Dedifferentiated amniotic fluid mesenchymal stem cell (primary cell): ENCODE results near the gene STAT5A.

Experiments
- DNase-seq: peaks from one replicate; pipeline ENCODE4 v3.0.0-alpha.2; 2016; ENCODE audit errors: extremely low spot score

STAT5A gene

DNA sequence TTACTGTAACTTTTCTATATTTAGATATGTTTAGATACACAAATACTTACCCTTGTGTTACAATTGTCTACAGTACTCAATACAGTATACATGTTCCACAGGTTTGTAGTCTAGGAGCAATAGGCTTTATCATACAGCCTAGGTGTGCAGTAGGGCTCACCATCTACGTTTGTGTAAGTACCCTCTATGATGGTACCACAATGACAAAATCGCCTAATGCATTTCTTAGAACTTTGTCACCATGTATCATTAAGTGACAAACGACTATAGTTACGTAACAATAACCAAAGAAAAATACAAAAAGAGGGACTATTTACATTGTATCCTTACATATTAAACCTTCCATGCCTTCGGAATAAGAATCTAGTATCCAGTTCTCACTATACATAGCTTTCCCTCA is 20.1 kb upstream of the STAT5A start:
- DNase-seq = no peak

DNA sequence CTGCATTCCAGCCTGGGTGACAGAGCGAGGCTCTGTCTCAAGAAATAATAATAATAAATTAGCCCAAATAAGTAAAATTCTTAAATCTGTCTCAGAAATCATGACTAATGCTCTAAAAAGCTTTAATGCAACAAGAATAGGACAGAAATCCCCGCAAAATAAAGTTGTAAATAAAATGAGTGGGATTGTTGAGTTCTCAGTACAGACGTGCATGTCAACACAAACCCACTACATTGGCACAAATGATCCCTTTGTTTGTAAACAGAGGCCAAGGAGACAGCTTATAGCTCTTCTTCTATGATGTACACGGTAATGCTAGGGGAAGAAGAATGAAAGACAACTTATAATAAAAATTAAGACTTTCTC is 18.1 kb upstream of the STAT5A start:
- no peak for DNase-seq

DNA sequence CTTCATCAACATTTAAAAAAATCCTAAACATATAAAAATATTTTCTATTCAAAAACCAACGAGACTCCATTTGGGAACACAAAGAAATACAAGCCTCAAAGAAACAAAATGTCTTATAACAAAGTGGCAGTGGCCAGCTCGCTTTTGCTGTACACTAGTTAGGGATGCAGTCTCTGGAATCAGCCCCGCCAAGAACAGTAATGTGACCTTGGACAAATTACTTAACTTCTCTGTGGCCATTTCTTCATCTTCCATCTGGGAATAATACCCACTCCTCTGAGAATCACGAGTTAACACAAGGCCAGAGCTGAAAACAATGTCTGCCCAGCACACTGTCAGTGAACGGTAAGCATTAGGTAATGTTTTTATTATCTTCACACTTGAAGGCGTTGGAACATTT is 17.7 kb upstream of the STAT5A start:
- no peak for DNase-seq

DNA sequence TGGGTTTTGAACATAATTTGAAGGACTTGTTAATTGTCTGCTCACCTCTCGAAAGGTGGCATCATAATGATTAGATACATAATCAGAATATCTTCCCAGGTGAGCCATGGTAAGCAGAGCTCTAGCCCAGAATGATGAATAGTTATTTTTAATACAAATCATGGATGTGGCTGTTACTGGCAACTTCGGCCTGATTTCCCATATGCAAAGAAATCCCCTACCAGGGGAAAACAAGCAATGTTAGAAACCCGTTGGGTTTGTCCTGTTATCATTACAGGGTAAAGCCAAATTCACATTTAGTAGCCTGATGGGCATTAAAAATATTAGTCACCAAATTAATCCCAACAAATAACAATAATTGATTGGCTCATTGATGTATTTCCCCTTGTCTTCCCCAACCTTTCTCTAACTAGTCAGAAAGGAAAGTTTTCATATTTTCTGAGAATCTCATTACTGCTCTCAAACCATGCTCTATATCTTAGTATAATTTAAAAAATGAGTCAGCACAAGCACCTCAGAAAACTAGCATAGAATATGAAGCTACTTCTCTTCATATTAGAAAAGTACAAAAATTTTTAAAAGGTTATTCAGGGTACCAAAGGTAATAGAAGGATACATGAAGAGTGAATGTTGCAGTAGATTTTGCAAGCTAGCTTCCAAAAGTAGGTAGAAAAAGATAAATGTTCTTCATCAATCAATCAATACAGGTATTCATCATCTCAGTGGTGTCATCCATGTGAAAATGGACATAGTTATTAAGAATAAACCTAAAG is 17.1 kb upstream of the STAT5A start:
- DNase-seq = no peak

DNA sequence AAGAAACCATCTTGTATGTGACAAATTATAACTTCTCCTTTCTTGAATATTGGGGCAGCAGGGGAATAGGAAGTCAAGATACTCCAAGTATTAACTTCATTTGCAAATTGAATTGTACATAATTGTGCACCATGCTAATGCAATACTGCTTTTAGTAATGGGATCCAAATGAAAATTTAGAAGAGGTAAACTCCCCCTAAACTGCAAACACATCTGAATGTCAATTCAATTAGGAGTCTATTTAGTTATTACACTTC is 16.6 kb upstream of the STAT5A start:
- no peak for DNase-seq

DNA sequence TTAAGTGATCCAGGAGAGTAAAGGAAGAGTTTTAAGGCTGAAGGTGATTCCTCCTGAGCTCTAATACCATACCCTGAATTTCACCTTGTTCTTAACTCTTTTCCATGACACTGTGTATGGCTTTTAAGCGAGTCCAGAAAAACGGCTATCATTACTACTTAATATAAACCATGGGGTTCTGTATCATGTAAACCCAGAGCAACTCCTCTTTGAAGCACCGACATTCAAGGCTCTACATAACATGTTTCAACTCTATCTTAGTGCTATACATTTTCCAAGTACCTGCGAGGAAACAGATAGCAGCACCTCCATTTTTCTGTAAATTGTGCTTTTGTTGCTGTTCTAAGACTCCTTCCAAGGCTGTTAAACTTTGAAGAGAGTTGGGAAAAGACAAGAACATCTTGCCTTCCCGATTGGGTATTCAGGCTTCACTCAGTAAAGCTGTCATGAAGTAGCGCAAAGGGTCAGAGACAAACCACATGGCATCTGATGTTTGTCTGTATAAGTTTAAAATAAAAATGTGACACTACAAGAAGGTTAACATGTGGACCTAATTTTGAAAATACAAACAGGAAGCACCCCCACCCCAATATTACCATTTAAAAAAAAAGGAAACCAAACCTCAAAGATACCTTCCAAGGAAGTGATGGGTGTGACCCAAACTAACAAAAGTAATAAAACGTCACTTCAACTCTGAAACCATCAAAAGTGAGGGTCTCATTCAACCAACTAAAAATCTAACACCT is 16.0 kb upstream of the STAT5A start:
- no peak for DNase-seq

DNA sequence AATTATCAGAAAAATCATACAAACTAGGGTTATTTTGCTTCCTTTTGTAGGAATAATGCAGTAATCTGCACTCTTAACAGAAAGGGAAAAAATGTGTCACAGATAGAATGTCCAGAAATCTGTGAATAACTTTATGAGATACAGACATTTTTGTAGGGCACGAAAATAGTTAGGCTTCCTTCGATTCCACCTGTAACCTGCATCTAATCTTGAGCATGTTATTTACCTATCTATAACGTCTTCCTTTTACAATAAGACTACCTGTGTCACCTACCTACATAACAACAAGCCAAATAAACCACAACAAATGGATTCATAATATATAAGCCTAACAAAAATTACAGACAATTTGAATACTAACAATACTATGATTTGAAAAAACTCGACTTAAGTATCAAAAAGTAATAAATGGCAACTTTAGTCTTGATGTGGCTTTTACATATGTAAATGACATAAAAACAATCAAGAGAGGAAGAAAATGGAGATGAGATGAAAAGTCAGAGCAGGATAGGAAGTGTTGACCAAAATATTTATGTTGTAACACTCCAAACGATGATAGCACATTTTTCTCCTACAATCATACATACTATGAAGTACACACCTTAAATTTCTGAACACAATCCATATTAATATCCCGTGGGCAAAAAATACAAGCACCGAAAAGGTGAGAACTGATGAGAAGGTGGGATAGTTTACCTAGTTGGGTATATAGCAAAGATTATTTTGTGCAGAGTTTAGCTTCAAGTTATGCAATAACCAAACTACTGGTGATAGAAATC is 14.6 kb upstream of the STAT5A start:
- DNase-seq = no peak

DNA sequence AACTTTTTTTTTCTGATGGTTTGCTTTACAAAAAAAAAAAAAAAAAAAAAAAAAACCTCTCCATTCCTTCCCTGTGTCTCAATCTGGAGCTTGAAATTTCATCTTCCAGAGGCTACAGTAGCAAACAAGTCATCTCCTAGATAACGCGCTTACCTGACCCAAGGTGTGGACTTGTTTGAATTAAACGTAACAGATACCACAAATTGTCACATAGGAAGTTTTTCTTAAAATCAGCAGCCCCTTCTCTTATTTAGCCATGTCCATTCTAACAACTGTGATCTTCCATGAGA is 14.1 kb upstream of the STAT5A start:
- no peak for DNase-seq

DNA sequence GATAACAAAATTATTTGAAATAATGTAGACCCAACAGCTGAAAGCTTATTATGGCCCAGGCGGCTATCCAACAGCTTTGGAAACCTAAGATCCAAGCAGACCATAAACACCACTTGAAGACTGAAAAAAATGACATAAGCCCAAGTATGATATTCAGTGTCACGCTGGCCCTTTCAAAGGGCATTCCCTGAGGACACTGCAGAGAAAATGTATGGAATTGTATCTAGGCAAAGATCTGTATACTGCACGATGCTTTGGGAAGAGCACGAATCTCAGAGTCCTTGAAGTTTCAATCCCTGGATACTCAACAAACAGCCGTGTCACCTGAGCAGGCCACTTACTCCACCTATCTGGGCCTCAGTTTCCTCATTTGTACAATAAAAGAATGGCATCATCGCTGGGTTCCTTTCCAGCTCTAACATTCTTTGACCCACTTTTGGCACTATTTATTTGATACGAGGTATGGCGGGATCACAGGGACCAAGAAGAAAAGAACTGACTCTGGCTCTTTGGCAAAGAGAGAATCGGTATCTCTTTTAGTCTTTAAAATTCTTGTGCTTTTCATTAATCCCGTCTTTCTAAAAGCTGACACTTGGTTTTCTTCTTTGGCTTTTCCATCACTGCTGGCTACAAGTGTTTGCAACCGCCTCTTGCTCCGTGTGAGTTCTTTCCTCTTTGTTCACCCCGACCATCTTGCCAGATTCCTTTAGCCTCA is 13.3 kb upstream of the STAT5A start:
- DNase-seq = no peak

DNA sequence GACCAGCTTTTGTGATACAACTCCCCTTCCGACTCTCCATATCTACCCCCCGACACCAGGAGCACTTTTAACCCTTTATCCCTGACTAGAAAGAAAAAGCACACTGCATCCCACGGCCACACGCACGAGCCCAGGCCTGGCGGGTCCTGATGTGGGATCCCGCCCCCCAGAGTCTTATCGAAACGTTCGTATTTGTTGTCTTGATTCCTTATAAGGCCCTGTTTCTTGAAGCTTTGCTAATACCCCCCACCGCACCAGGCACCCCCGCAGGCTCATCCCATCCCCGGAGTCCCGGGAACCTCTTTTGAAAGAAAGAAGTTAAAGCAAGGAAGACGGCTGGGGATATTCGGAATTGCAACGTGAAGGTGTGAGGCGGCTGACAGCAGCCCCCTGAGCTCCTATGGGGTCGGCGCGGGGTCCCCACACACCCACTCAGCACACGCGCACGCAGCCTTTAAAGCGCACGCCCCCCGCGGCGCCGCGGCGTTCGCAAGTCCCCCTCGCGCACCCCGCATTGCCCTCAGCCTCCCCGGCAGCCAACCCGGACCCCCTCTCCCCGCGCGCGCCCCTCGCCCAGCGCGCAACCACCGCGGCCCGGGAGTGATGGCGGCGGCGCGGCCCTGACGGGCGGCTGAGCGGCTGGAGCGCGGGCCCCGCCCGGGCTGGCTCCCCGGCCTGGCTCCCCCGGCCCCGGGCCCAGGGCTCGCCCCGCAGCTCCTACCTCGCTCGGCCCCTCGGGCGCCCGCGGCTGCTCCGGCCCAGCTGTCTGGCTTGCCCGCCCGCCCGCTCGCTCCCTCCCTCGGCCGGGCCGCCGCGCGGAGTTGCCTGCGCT is 12.6 kb upstream of the STAT5A start:
- DNase-seq = no peak

DNA sequence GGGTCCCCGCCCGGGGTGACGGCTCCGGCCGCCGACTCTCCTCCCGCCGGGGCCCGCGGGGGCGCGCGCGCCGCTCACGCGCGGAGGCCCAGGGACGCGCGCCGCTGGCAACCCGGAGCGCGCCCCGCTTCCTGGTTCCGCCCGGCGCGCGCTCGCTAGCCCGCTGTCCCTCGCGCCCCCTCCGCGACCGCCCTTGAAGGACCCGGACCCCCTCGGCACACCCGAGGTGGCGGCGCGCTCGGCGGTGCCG is 12.0 kb upstream of the STAT5A start, which contains the start of gene STAT5B:
TSS of gene STAT5B (minus strand) at position 33 of the 250 bp plus-strand sequence. CDS start 44,264 bp downstream, outside the sequence.
- DNase-seq = peak; percentile 32

DNA sequence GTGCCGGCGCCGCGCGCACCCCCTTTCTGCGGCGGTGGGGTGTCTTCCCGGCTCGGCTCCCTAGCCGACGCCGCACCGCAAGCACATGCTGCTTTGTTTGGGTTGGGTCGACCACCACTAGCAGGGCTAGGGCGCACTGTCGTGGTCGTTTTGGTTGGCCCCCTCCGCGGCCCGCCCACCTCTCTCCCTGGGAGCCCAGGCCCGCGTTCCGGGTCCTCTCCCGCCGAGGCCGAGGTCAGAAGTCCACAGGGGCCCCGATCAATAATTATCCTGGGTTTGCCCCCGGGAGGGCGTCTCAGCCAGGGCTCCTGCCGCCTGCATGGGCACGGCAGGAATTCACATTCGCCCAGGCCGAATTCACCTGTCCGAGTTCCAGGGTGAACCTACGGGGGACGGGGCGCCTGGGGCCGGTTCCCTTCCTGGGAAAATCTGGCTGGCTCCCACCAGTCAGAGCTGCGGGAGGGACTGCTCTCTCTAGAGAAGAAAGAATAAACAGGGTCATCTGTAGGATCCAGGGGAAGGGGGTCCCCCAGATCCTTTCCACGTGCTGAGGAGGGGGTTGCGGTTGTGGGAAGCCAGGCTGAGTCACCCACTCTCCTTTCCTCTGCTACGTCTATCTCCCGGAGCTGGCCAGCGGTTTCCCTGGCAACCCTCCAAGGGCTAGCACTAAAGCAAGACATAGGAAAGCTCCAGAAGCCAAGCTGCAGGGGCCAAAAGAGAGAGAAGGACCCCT is 11.5 kb upstream of the STAT5A start:
- DNase-seq = peak; percentile 48

DNA sequence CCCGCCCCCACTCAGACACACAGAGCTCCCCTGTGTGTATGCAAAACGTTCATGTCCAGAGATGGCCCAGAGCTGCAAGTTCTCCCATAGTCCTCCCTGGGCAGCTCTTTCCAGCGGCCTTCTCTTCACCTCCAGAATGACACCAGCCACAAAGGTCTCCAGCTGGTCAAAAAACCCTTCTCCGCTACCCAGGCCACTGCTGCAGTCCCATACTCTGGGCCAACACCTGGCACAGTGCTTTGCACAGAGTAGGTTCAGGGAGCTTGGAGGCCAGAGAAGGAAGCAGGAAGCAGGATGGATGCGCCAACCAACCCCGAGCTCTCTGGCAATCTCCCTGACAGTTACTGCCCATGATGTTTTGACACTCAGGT is 11.0 kb upstream of the STAT5A start:
- DNase-seq = no peak

DNA sequence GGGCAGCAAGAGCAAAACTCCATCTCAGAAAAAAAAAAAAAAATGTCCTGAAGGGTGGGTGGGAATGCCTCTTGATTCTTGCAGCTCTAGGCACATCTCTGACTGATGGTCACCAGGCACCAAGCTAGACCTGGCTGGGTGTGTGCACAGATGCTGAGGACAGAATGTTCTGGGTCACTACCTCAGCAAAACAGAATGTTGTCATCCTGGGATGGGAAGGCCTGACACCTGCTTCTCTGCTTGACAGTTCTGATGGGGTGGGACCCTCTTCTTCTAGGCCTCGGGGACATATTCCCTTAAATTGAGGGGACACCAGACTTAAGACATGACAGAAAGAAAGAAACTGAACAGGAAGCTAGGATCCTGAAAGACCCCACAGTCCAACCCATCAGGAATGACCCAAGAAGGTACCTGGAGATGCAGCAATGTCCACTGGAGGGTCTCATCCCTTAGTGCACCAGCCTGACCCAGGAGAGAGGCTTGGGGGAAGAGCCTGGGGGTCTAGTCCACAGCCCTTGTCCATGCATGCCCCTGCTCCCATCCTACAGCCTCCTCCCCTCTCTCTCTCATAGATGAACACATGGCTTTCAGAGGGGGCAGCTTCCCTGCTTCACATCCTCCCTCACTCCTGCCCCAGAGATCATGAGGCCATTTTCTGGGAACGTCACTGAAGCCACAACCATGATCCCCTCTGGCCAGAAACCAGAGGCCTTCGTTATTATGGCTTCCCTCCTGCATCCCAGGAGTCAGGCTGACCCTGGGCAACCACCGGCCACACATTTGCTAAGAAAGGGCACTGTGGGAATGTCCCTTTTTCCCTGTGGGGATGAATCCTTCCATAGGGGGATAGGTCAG is 8.3 kb upstream of the STAT5A start:
- no peak for DNase-seq

DNA sequence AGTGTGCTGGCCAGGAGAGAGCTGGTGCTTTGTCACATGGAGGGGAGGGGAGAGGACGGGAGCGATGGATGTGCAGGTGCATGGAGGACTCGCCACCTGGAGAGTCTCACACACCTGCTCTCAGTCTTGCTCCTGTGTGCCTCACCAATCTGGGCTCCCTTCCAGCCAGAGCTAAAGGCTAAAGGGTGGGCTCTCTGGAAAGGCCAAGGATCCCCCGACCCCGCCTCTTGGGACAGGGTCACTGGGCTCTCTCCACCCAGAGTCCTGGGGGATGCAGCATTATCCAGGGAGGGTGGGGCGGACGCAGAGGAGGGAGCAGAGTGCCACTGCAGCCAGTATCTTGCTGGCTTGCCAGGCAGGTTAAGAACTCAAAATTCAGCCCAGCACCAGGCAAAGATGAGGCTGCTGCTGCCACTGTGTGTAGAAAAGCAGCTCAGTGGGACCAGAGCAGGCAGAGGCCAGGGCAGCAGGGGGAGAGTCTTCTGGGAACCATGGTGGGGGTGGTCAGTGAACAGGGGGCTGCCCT is 6.7 kb upstream of the STAT5A start:
- no peak for DNase-seq

DNA sequence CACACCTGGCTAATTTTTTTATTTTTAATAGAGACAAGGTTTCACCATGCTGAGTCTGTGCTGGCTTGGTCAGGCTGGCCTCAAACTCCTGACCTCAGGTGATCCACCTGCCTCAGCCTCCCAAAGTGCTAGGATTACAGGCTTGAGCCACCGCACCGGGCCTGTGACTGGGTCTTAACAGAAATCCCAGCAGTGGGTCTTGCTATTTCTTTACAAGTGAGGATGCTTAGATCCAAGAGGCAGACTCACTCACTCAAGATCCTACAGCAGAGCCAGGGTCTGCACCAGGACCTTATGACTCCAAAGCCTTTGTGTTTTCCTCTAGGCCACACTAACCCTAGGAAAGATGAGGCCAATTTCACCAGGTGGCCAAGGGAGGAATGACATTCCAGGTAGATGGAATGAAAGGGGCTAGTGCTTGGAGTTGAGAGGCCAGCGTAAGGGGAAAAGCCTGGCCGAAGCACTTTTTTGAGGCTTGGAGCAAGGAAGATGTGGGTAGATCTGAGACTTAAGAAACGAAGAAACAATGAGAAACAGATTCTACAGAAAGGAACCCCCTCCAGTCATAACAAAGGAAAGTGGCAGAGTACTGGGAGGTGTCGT is 5.7 kb upstream of the STAT5A start:
- DNase-seq = no peak

DNA sequence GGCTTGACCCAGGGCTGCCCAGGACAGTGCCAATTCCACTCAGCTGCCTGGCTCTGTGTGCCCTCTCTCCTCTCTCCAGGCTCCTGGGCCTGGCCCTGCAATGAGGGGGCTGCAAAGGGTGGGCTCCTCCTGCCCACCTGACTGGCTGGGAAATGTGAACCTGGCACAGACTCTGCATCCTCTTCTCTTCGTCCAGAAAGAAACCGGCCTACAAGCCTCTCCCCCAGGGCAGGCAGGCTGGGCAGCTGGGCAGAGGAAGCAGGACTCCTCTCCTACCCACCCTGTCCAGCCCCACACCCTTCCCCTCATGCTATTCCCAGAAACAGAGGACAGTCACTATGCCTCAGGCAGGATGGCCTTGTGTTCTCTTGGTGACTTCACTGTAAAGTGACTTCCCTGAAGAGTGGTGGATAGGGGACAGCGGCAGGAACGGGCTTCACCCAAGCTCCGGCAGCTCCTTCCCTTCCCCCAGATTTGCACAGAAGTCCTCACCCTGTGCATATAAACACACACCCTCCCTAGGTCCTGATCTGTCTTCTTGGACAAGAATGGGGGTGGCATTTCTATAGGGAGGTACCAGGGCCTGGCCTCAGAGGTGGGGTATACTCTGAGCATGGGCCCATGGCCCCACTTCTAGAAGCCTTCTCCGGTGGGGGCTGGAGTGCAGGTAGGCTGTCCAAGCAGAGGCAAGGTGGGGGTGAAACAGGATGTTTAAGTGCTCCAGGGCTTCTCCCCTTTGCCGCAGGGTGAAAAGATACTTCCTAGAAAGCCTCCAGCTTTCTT is 4.9 kb upstream of the STAT5A start:
- DNase-seq = no peak

DNA sequence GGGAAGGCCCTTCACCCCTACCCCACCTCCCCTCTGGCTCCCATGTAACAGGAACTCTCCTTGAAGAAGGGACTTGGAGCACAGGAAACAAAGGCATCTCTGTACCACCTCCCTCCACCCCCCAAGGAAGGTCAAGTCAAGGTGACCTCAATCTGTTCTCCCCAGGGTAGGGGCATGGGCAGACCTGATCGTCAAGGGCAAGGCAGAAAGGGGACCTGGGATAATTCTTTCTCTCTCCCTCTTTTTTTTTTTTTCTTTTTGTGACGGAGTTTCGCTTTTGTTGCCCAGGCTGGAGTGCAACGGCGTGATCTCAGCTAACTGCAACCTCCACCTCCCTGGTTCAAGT is 4.3 kb upstream of the STAT5A start:
- no peak for DNase-seq

DNA sequence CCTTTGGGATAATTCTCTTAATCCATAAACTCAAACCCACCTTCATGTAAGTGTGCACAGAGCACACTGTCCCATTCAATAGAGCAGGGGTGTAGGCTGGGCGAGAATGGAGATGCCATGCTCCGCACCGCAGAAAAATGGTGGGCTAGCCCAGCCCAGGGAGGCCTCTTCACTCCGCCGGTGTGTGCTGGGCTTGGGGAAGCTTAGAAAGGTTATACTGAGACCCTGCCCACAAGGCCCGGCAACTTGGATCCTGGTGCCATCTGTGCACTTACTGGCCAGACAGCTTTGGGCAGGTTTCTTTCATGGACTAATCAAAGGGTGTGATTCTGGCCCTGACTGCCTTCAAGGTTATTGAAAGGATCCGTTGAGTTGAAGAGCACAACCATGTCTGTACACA is 3.7 kb upstream of the STAT5A start:
- no peak for DNase-seq
